Activated CD4-positive, alpha-beta T cell treated with anti-CD3 and anti-CD28 coated beads, Interleukin-2, amount 50 U/mL, for 16 hours (primary cell): ENCODE data around the gene SYDE1.
"Not testable (repeated sequence)": the region's sequence is repeated elsewhere in the genome, so short reads cannot be mapped to it uniquely, and the experiment has no call there.

ENCODE experiments used
- DNase-seq: peaks from one replicate; pipeline ENCODE4 v3.0.0-alpha.2; 2020

The SYDE1 gene, protein sequence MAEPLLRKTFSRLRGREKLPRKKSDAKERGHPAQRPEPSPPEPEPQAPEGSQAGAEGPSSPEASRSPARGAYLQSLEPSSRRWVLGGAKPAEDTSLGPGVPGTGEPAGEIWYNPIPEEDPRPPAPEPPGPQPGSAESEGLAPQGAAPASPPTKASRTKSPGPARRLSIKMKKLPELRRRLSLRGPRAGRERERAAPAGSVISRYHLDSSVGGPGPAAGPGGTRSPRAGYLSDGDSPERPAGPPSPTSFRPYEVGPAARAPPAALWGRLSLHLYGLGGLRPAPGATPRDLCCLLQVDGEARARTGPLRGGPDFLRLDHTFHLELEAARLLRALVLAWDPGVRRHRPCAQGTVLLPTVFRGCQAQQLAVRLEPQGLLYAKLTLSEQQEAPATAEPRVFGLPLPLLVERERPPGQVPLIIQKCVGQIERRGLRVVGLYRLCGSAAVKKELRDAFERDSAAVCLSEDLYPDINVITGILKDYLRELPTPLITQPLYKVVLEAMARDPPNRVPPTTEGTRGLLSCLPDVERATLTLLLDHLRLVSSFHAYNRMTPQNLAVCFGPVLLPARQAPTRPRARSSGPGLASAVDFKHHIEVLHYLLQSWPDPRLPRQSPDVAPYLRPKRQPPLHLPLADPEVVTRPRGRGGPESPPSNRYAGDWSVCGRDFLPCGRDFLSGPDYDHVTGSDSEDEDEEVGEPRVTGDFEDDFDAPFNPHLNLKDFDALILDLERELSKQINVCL

DNA sequence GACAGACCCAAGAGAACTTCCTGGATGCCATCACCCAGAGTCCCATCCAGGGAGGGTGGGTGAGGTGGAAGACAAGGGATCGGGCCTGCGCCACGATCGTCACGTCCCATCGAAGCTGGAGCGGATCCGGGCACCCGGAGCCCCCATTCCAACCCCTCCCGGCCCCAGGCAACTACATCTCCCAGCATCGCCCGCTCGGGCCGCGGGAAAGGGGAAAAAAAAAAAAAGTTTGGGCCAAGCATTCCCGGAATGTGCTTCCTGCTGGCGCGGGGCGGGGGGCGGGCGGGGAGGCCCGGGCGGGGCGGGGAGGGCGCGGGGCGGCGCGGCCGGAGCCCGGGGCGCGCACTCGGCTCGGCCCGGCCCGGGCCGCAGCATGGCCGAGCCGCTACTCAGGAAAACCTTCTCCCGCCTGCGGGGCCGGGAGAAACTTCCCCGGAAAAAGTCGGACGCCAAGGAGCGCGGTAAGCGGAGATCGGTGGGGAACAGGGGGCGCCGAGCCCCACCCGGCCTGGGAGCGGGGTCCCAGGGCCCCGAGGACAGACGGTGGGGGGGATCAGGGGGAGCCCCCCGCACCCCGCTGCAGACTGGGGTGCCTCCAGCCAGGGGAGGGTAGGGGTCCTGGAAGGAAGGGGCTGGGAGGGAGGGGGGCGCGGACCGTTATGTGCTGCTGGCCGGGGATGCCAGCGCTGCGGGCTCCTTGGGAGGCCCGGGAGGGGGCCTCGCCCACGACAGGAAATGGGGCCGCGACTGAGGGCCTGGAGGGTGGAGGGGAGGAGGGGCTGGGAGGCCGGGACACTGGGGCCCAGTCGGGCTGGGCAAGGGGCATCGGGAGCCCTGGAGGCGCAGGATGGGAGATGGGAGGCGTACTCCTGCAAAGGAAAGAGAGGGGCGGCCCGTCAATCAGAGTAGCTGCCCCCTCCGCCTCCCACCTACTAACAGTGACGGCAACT lies at the start of gene SYDE1:
TSS of gene SYDE1 (plus strand) at position 341 of the 950 bp plus-strand sequence. CDS start at position 374, 33 bp downstream.
- no peak for DNase-seq

DNA sequence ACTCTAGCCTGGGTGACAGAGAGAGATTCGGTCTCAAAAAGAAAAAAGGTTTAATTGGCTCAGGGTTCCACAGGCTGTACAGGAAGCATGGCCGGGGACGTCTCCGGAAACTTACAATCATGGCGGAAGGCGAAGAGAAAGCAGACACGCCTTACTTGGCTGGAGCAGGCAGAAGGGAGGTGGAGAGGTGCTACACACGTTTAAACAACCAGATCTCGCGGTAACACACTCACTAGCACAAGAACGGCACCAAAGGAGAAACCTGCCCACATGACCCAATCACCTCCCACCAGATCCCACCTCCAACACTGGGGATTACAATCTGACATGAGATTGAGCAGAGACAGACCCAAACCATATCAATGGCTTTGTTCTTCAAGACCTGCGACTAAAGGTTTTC lies 45.2 kb upstream of the SYDE1 start:
- no peak for DNase-seq

GRCh38 chr19:15070386-15070785 lies 36.8 kb upstream of the SYDE1 start:
- DNase-seq = not testable (repeated sequence)

- DNase-seq = no peak
These were observed 34.1 kb upstream of the SYDE1 start for GRCh38 chr19:15072930-15073647.

DNA sequence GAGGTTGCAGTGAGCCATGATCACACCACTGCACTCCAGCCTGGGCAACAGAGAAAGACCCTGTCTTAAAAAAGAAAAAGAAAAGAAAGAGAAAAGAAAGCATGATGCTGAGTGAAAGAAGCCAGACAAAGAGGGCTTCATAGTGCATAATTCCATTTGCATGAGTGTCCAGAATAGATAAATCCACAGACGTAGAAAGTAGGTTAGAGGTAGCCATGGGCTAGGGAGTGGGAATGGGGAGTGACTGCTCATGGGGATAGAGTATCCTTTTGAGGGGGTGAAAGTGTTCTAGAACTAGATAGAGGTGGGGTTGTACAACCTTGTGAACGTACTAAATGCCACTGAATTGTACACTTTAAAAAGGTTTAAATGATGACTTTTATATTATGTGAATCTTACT lies 32.8 kb upstream of the SYDE1 start:
- no peak for DNase-seq

DNA sequence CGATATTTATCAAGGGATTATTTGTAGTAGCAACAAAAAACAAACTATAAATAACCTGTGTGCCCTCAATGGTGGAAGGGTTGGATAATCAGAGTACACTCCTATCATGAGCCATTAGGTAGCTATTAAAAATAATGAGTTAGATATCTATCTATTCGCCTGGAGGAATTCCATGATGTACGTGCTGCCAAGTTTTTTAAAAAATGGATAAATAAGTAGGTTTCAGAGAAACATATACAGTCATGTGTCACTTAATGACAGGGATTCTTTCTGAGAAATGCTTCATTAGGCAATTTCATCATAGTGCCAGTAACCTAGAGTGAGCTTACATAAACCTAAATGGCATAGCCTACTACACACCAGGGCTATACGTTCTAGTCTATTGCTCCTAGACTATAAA lies 31.4 kb upstream of the SYDE1 start:
- DNase-seq = no peak

- not testable (repeated sequence) for DNase-seq
These were observed 27.2 kb upstream of the SYDE1 start for GRCh38 chr19:15080002-15080401.

DNA sequence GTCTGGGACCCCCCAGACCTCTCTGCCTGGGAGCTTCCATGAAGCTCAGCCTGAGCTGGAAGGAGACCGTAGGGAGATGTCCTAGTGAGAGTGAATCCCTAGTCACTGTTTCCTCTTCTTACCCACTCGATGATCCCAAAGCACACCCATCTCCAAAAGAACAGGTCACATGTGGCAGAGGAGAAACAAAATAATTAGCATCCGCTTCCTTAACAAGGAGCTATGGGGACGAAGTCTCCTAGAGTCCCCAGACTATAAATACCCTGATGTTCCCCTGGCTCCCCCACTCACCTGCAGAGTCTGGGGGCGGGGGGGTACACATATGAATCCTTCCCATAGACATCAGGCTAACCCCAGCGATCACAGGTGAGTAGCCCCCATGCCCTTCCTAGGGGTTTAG lies 25.3 kb upstream of the SYDE1 start, which contains the start of gene OR1I1:
TSS of gene OR1I1 (plus strand) at position 301 of the 400 bp plus-strand sequence. CDS start 4,855 bp downstream, outside the sequence.
- DNase-seq = no peak

GRCh38 chr19:15087182-15087581 lies 20.0 kb upstream of the SYDE1 start:
- DNase-seq = no peak

DNA sequence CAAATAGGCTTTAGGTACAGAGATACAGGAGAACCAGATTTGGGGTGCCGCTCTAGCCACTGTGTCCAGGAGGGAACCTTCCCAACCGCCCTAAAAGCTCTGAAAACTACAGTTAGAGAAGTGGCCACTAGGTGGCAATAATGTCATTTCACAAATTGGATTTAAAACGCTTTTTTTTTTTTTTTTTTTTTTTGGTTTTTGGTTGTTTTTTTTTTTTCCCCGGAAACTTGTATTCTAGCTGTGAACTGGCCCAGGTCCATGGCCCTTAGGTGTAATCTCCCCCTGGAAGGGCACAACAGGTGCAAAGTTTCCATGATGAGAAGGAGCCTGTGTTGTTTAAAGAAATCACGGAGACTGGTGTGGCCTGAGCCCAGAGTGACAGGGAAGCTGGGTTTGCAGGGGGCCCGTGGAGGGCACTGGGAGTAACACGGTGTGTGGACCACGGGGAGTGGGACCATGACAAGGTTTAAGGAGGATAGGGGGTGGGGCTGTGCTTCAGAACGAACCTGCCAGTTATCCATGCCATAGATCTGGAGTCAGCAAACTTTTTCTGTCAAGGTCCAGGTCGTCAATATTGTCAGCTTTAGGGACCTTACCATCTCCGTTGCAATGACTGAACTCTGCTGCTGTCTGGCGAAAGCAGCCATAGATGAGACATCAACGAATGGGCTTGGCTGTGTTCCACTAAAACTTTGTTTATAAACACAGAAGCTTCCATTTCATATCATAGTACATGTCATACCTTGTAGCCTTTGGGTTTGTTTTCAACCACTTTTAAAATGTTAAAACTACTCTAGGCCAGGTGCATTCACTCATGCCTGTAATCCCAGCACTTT lies 15.1 kb upstream of the SYDE1 start:
- peak; percentile 68 for DNase-seq

GRCh38 chr19:15093001-15093400 lies 14.2 kb upstream of the SYDE1 start:
- no peak for DNase-seq

DNA sequence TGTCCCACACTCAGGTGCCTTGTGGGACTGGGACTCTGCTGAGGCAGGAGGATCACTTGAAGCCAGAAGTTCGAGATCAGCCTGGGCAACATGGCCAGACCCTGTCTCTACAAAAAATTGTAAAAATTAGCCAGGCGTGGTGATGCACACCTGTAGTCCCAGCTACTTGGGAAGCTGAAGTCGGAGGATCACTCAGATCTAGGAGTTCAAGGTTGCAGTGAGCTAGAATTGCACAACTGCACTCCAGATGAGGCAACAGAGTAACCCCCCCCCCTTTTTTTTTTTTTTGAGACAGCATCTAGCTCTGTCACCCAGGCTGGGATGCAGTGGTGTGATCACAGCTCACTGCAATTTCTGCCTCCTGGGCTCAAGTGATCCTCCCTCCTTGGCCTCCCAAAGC lies 11.0 kb upstream of the SYDE1 start:
- DNase-seq = no peak

GRCh38 chr19:15097980-15098379 lies 9.2 kb upstream of the SYDE1 start:
- DNase-seq = not testable (repeated sequence)

DNA sequence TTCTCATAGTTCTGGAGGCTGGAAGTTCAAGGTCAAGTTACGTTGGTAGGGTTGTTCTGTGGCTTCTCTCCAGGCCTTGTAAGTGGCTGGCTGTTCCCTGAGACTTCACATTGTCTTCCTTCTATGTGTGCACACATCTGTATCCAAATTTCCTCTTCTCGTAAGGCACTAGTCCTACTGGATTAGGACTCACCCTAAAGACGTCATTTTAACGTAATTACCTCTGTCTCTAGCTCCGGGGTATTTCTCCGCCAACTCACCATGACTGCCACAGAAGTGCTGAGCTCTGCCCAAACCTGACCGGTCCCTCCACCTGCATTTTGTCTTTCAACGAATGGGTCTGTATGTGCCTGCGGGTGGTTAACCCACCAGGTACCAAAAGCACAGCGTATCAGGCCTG lies 8.7 kb upstream of the SYDE1 start:
- no peak for DNase-seq

- DNase-seq = no peak
These were observed 8.1 kb upstream of the SYDE1 start for GRCh38 chr19:15099017-15099582.

DNA sequence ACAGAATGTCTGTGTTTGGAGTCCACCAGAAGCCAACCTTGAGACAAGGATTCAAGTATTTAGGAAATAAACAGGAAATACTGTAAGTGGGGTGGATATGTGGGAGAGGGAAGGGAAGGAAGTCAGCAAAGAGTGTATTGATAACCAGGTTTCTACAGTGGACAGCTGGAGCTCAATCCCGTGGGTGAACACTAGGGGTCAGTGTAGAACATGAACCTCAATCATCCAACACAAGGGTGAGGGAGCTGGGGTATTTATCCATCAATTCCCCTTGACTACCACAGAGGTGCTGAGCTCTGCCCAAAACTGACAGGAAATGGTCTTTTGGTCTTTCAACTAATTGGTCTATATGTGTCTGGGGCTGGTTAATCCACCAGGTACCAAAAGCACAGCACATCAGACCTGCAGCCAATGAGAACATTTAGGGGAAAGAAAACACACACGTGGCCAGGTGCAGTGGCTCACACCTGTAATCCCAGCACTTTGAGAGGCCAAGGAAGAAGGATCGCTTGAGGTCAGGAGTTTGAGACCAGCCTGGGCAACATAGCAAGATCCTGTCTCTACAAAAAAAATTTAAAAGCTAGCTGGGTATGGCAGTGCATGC lies 5.6 kb upstream of the SYDE1 start:
- DNase-seq = peak; percentile 55

- no peak for DNase-seq
These were observed 3.2 kb upstream of the SYDE1 start for GRCh38 chr19:15104003-15104402.

DNA sequence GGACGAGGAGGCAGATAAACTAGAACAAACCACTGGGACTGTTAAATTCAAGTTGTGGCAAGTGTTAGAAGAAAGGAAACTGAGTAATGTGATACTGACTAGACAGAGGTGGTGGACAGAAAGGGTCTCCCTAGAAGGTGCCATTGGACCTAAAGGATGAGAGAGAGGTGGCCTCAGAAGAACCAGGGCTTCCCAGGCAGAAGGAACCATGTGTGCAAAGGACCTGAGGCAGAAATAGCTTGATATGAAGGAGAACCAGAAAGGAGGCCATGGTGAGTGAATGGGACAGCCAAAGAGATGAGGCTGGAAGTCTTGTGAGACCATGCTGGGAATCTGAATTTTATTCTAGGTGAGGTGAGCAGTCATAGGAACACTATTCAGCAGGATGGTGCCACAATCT lies 2.8 kb upstream of the SYDE1 start:
- no peak for DNase-seq

DNA sequence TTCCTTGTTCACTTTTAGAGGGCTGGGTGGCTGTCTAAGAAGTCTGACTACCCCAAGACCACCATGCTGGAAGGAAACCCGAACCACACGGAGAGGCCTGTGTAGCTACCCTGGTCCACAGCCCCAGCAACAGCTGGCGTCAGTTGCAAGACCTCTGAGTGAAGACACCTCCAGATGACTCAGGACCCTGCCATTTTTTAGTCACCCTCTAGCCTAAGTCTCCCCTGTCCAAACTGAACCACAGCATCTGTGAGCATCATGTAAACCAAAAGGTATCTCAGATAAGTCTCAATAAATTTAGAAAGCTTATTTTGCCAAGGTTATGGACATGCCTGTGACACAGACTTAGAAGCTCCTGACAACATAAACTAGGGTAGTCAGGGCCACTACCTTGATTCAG lies 2.2 kb upstream of the SYDE1 start:
- DNase-seq = no peak

DNA sequence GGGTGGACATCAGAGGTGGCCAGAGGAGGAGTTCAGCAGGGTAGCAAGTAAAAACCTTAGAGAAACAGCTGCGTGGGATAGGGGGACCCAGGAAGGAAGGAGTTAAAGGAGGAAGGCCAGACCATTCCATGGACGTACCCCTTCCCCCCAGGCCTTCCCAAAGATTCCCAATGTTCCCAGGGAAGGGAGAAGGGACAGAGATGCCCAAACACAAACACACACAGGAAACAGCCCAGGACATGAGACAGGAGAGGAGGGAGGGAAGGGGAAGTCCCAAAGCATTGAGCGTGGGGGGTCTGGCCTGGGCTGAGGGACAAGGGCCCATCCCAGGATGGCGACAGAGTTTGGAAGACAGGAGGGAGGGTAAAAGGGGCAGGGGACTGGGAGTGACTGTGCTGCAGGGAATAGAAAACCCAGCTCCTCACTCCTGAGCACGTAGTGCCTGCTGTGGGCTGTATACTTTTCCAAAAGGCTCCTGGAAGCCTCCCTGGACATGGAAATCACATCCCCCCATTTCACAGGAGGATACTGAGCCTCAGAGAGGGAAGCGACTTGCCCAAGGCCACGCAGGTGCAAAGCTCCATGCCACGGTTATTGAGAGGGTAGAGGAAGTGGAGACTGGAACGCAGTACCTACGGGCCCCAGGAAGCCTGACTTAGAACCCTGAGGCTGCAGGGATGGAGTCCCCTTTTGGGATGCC lies 1.1 kb downstream of the SYDE1 start:
- no peak for DNase-seq
